Esophagus muscularis mucosa (tissue), 3 donors: Measurements from ENCODE around the gene TMEM130.

ENCODE experiments used
- POLR2A ChIP-seq: fragments of 450-650 bp; IDR thresholded peaks from one replicate; pipeline ENCODE4 v1.6.1; 2017; ENCODE audit warnings: antibody characterized with exemption, moderate library complexity, mild to moderate bottlenecking, low read depth
- TF ChIP-seq, protein P1 (sequence below), 3 experiments: fragments of 200-600 bp in 2 of 3; fragments of 450-650 bp in 1 of 3; sonication (generic) in 2 of 3; IDR thresholded peaks; one replicate each; pipeline ENCODE4 v1.5.1; 2017 to 2019; ENCODE audit warnings: antibody characterized with exemption in 3 of 3, mild to moderate bottlenecking in 2 of 3, moderate library complexity in 1 of 3

DNA sequence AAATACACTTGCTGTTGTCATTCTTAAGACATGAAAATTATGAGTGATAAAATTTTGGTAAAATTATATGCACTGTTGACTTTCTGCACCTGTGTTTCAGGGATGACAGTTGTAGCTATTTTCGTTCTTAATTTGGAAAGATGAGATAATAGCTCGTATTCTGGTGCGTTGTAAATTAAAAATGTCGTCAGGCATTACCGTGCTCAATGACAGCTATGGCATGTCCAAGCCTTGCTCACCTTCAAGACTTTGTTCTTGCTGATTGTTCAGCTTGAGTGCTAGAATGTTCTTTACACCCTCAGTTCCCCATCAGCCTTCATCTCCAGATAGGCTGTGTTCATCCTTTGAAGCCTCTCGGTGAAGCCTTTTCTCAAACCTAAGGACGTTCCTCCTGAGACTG lies 30.0 kb upstream of the TMEM130 start:
- TF ChIP-seq, protein P1, sequence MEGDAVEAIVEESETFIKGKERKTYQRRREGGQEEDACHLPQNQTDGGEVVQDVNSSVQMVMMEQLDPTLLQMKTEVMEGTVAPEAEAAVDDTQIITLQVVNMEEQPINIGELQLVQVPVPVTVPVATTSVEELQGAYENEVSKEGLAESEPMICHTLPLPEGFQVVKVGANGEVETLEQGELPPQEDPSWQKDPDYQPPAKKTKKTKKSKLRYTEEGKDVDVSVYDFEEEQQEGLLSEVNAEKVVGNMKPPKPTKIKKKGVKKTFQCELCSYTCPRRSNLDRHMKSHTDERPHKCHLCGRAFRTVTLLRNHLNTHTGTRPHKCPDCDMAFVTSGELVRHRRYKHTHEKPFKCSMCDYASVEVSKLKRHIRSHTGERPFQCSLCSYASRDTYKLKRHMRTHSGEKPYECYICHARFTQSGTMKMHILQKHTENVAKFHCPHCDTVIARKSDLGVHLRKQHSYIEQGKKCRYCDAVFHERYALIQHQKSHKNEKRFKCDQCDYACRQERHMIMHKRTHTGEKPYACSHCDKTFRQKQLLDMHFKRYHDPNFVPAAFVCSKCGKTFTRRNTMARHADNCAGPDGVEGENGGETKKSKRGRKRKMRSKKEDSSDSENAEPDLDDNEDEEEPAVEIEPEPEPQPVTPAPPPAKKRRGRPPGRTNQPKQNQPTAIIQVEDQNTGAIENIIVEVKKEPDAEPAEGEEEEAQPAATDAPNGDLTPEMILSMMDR (IDR thresholded peaks at IDR 0.05), result no peak
- no peak for TF ChIP-seq POLR2A
